H1 (cell line): ENCODE results near the gene GHRH. TPM values are rescaled to one million over a fixed set of nuclear protein-coding genes. Genes with fewer than 3 reads are reported as not detected.

Experiments used
- CTCF ChIA-PET: fragments of 300-600 bp; sonication (Branson Sonifier 250); formaldehyde crosslinking; loops from one replicate; lab custom pipeline; 2021; ENCODE audit not compliant: partially characterized antibody; lab: Charles Lee
- POLR2A ChIA-PET: fragments of 300-600 bp; sonication (Branson Sonifier 250); formaldehyde crosslinking; loops from one replicate; lab custom pipeline; 2021; ENCODE audit warnings: inconsistent platforms; ENCODE audit not compliant: partially characterized antibody; lab: Charles Lee
- DNase-seq, 2 experiments: peaks; one replicate each; pipeline versions ENCODE4 v3.0.0 to v3.0.0-alpha.2; 2010 to 2022; ENCODE audit warnings: low spot score in 2 of 2, low read depth in 1 of 2, mixed read lengths in 1 of 2
- FAIRE-seq: peaks from 2 replicates; lab custom pipeline; 2011; peaks lifted over from hg19 to GRCh38; lab: Jason Lieb, UNC
- H2AFZ ChIP-seq: 2 replicates; pipeline ENCODE4 v1.8.1; 2012; ENCODE audit warnings: low read length, inconsistent platforms
- H2AK5ac ChIP-seq: 2 replicates; pipeline ENCODE4 v1.6.1; 2013; ENCODE audit warnings: low read depth, low read length
- H2BK120ac ChIP-seq: replicated peaks from 2 replicates; pipeline ENCODE3; 2013; ENCODE audit warnings: low read depth, low read length, inconsistent platforms
- H2BK12ac ChIP-seq: 2 replicates; pipeline ENCODE4 v1.6.1; 2013; ENCODE audit warnings: low read depth, low read length
- H2BK15ac ChIP-seq: 2 replicates; pipeline ENCODE4 v1.6.1; 2013; ENCODE audit warnings: low read length
- H2BK20ac ChIP-seq: 2 replicates; pipeline ENCODE4 v1.6.1; 2013; ENCODE audit warnings: low read length
- H2BK5ac ChIP-seq: 2 replicates; pipeline ENCODE4 v1.6.1; 2013; ENCODE audit warnings: low read depth, low read length
- H3K14ac ChIP-seq: 2 replicates; pipeline ENCODE4 v1.6.1; 2013; ENCODE audit warnings: inconsistent platforms; ENCODE audit not compliant: insufficient read length
- H3K18ac ChIP-seq: 2 replicates; pipeline ENCODE4 v1.6.1; 2013; ENCODE audit warnings: low read length; ENCODE audit errors: extremely low read depth
- H3K23ac ChIP-seq: 2 replicates; pipeline ENCODE4 v1.6.1; 2013; ENCODE audit warnings: inconsistent platforms; ENCODE audit not compliant: insufficient read length
- H3K23me2 ChIP-seq: 2 replicates; pipeline ENCODE4 v1.6.1; 2013; ENCODE audit warnings: low read depth, low read length
- H3K27ac ChIP-seq: 2 replicates; pipeline ENCODE4 v1.6.1; 2011; ENCODE audit warnings: low read depth, low read length, inconsistent platforms
- H3K27me3 ChIP-seq, 4 experiments: replicated peaks in 1 of 4; 1 replicate in 1 of 4; 2 replicates in 3 of 4; pipeline versions ENCODE4 v1.6.1 to v1.8.1; 2011 to 2013; ENCODE audit warnings: low read length in 3 of 4, mild to moderate bottlenecking in 3 of 4, inconsistent platforms in 2 of 4, mixed read lengths in 2 of 4, moderate library complexity in 1 of 4; ENCODE audit not compliant: control insufficient read depth in 3 of 4, insufficient read depth in 3 of 4; ENCODE audit errors: extremely low read depth in 1 of 4
- H3K36me3 ChIP-seq, 4 experiments: 2 replicates each; pipeline versions ENCODE4 v1.6.1 to v1.8.1; 2011 to 2013; ENCODE audit warnings: mild to moderate bottlenecking in 4 of 4, low read length in 3 of 4, moderate library complexity in 2 of 4, control low read depth in 1 of 4, inconsistent platforms in 1 of 4; ENCODE audit not compliant: insufficient read depth in 4 of 4, control insufficient read depth in 2 of 4
- H3K4ac ChIP-seq: replicated peaks from 2 replicates; pipeline ENCODE3; 2013; ENCODE audit warnings: low read length, low read depth, mixed read lengths, inconsistent platforms; ENCODE audit not compliant: insufficient read length
- H3K4me1 ChIP-seq, 4 experiments: replicated peaks in 1 of 4; 1 replicate in 1 of 4; 2 replicates in 3 of 4; pipeline versions ENCODE4 v1.6.1 to v1.8.1; 2011 to 2013; ENCODE audit warnings: low read length in 3 of 4, inconsistent platforms in 2 of 4, mixed read lengths in 1 of 4; ENCODE audit not compliant: insufficient read depth in 4 of 4, control insufficient read depth in 3 of 4
- H3K4me2 ChIP-seq, 2 experiments: 2 replicates each; pipeline versions ENCODE4 v1.6.1 to v1.8.1; 2011 to 2013; ENCODE audit warnings: low read depth in 2 of 2, low read length in 2 of 2, control low read depth in 1 of 2, inconsistent platforms in 1 of 2, mild to moderate bottlenecking in 1 of 2; ENCODE audit not compliant: insufficient read depth in 1 of 2
- H3K4me3 ChIP-seq, 4 experiments: fragments of 200-600, 300-600 bp in 1 of 4; sonication (generic), shearing (Covaris generic), sonication (Bioruptor Twin) in 1 of 4; 2 replicates each; pipeline versions ENCODE4 v1.5.1 to v1.8.1; 2011 to 2016; ENCODE audit warnings: low read length in 4 of 4, low read depth in 3 of 4, control low read depth in 2 of 4, inconsistent platforms in 2 of 4, mild to moderate bottlenecking in 2 of 4, mixed read lengths in 1 of 4, moderate library complexity in 1 of 4; ENCODE audit not compliant: insufficient read depth in 2 of 4; ENCODE audit errors: extremely low read depth in 1 of 4
- H3K56ac ChIP-seq: replicated peaks from 2 replicates; pipeline ENCODE3; 2013; ENCODE audit warnings: low read depth, mild to moderate bottlenecking, mixed read lengths, low read length, inconsistent platforms; ENCODE audit not compliant: insufficient read length
- H3K79me1 ChIP-seq: 2 replicates; pipeline ENCODE4 v1.6.1; 2013; ENCODE audit warnings: low read depth, low read length, control low read depth
- H3K79me2 ChIP-seq, 2 experiments: 2 replicates each; pipeline versions ENCODE4 v1.6.1 to v1.8.1; 2012 to 2013; ENCODE audit warnings: low read length in 2 of 2, mild to moderate bottlenecking in 2 of 2, inconsistent platforms in 1 of 2; ENCODE audit not compliant: insufficient read depth in 2 of 2, control insufficient read depth in 1 of 2
- H3K9ac ChIP-seq, 4 experiments: replicated peaks in 1 of 4; 1 replicate in 1 of 4; 2 replicates in 3 of 4; pipeline versions ENCODE4 v1.6.1 to v1.8.1; 2011 to 2013; ENCODE audit warnings: low read depth in 3 of 4, low read length in 3 of 4, control low read depth in 2 of 4, mild to moderate bottlenecking in 2 of 4, moderate library complexity in 2 of 4, inconsistent platforms in 1 of 4; ENCODE audit errors: extremely low read depth in 1 of 4
- H3K9me3 ChIP-seq, 2 experiments: 2 replicates each; pipeline versions ENCODE4 v1.6.1 to v1.8.1; 2012 to 2013; ENCODE audit warnings: mild to moderate bottlenecking in 2 of 2, moderate library complexity in 2 of 2, control low read depth in 1 of 2, inconsistent platforms in 1 of 2, low read depth in 1 of 2, low read length in 1 of 2, mixed read lengths in 1 of 2; ENCODE audit not compliant: insufficient read depth in 2 of 2
- H4K20me1 ChIP-seq, 2 experiments: replicated peaks in 1 of 2; 2 replicates each; pipeline versions ENCODE3 to v1.8.1; 2011 to 2013; ENCODE audit warnings: inconsistent platforms in 2 of 2, low read length in 2 of 2, mild to moderate bottlenecking in 1 of 2; ENCODE audit not compliant: insufficient read depth in 2 of 2, control insufficient read depth in 1 of 2
- H4K5ac ChIP-seq: 2 replicates; pipeline ENCODE4 v1.6.1; 2013; ENCODE audit warnings: low read length, low read depth, mixed read lengths, inconsistent platforms; ENCODE audit not compliant: insufficient read length
- H4K8ac ChIP-seq: 2 replicates; pipeline ENCODE4 v1.8.0; 2013; ENCODE audit warnings: mild to moderate bottlenecking, moderate library complexity, low read length, inconsistent platforms; ENCODE audit not compliant: insufficient read depth; ENCODE audit errors: extremely low read depth
- H4K91ac ChIP-seq: replicated peaks from 2 replicates; pipeline ENCODE3; 2013; ENCODE audit warnings: low read length, mixed read lengths, inconsistent platforms; ENCODE audit not compliant: insufficient read length
- BCL11A ChIP-seq, 2 experiments: IDR thresholded peaks; one replicate each; pipeline ENCODE4 v1.6.1; 2011; ENCODE audit warnings: low read depth in 2 of 2, low read length in 2 of 2, mild to moderate bottlenecking in 2 of 2
- BRCA1 ChIP-seq: IDR thresholded peaks from 2 replicates; pipeline ENCODE4 v1.6.1; 2012; ENCODE audit warnings: low read depth, low read length, improper control_type of control experiment
- CBX5 ChIP-seq: fragments of 300-800, 300-1000 bp; sonication (generic); IDR thresholded peaks from 2 replicates; pipeline ENCODE4 v1.7.1; 2016; ENCODE audit warnings: antibody characterized with exemption, low read length, low read depth
- NRF1 ChIP-seq: IDR thresholded peaks from 2 replicates; pipeline ENCODE4 v1.6.1; 2011; ENCODE audit warnings: mild to moderate bottlenecking, low read depth, low read length, improper control_type of control experiment
- RNF2 ChIP-seq: fragments of 200-900, 300-1000 bp; sonication (generic); IDR thresholded peaks from 2 replicates; pipeline ENCODE4 v1.7.1; 2016; ENCODE audit warnings: borderline replicate concordance, low read depth, mild to moderate bottlenecking, antibody characterized with exemption, low read length; ENCODE audit not compliant: poor library complexity, severe bottlenecking; ENCODE audit errors: missing control alignments
- SIX5 ChIP-seq: IDR thresholded peaks from 2 replicates; pipeline ENCODE4 v1.6.1; 2011; ENCODE audit warnings: mild to moderate bottlenecking, low read depth, low read length
- SP4 ChIP-seq: IDR thresholded peaks from 2 replicates; pipeline ENCODE4 v1.6.1; 2012; ENCODE audit warnings: low read length, inconsistent platforms
- WGBS, 2 experiments: shearing (Covaris generic) in 1 of 2; methylation state at CpG; one replicate each; pipeline versions ENCODE4 v1.1.6 to v1.1.7; 2013 to 2015; ENCODE audit warnings: low lambda C conversion rate in 2 of 2, mixed read lengths in 2 of 2, inconsistent platforms in 1 of 2, low coverage in 1 of 2, missing lambda C conversion rate in 1 of 2; ENCODE audit not compliant: insufficient replicate concordance in 2 of 2, insufficient coverage in 1 of 2, insufficient read length in 1 of 2; ENCODE audit errors: extremely low coverage in 1 of 2, missing lambda C conversion rate in 1 of 2; 5-methylcytosine and 5-hydroxymethylcytosine counted together
- polyA plus RNA-seq, 7 experiments: library from polyadenylated mRNA; depleted of rRNA in 3 of 7; stranded (reverse) in 5 of 7; unstranded in 2 of 7; fragments of >200 nt in 5 of 7; fragments of 200-250 nt in 2 of 7; gene quantifications; 1 replicate in 5 of 7; 2 replicates in 1 of 7; 4 replicates in 1 of 7; pipeline versions ENCODE4 v1.2.1 to v1.2.3, GENCODE V29; 2011 to 2013; ENCODE audit warnings: missing spikeins in 2 of 7, mixed read lengths in 2 of 7
- total RNA-seq: library from RNA; stranded (reverse); fragmentation: NEBNext Ultra II Directional; extraction: Animal tissue kit (Norgen Biotek cat#: 25700); gene quantifications from 2 replicates; pipeline ENCODE4 v1.2.1, GENCODE V29; 2021
- TF ChIP-seq, protein P1 (sequence below), 3 experiments: IDR thresholded peaks; 1 replicate in 2 of 3; 2 replicates in 1 of 3; pipeline versions ENCODE4 v1.5.1 to v1.6.1; 2011; ENCODE audit warnings: low read length in 3 of 3, mild to moderate bottlenecking in 3 of 3, inconsistent platforms in 2 of 3, low read depth in 1 of 3, moderate library complexity in 1 of 3; ENCODE audit not compliant: insufficient read depth in 1 of 3; ENCODE audit errors: control extremely low read depth in 1 of 3
- TF ChIP-seq, protein P2 (sequence below): IDR thresholded peaks from 2 replicates; pipeline ENCODE4 v1.6.1; 2012; ENCODE audit warnings: inconsistent platforms

The GHRH gene
- total and polyA plus RNA-seq, 2 of the 8 experiments (the other 6 are each of a cell fraction or from before 2014, with no cell fraction given), result not detected

DNA sequence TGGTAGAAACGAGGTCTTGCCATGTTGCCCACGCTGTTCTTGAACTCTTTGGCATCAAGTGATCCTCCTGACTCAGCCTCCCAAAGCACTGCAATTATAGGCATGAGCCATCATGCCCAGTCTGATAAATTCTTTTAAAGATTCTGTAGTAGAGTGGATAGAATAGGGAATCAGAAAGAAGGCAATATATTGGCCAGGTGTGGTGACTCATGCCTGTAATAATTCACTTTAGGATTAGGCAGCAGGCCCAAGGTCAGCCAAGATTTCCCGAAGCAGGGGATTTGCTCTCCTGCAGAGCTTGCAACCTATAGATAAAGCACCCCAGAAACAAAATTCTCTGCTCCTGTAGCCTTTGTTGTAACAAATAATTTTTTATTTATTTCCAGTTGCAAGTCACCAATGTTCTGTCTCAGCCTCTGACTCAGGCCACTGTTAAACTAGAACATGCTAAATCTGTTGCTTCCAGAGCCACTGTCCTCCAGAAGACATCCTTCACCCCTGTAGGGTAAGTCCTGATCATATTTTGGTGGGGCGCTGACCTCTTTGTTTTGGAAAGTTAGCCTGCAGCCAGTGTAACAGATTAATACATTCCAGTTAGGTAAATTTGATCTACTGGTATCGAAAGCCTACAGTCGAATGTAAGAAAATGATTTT, 51.8 kb downstream of the GHRH start:
- FAIRE-seq (no peak), DNase-seq (no peak)
- peaks cover 30 to 94% (median 61%) of the 10 kb centered on the region in 4 experiments for H3K36me3 ChIP-seq
- TF ChIP-seq RNF2 (no peak), BRCA1 (no peak), CBX5 (no peak), SP4 (no peak), SIX5 (no peak), BCL11A (IDR thresholded peaks at IDR 0.05; ENCODE audit: low read depth in 2 of 2, low read length in 2 of 2) (no peak), NRF1 (no peak)
- TF ChIP-seq, protein P1, sequence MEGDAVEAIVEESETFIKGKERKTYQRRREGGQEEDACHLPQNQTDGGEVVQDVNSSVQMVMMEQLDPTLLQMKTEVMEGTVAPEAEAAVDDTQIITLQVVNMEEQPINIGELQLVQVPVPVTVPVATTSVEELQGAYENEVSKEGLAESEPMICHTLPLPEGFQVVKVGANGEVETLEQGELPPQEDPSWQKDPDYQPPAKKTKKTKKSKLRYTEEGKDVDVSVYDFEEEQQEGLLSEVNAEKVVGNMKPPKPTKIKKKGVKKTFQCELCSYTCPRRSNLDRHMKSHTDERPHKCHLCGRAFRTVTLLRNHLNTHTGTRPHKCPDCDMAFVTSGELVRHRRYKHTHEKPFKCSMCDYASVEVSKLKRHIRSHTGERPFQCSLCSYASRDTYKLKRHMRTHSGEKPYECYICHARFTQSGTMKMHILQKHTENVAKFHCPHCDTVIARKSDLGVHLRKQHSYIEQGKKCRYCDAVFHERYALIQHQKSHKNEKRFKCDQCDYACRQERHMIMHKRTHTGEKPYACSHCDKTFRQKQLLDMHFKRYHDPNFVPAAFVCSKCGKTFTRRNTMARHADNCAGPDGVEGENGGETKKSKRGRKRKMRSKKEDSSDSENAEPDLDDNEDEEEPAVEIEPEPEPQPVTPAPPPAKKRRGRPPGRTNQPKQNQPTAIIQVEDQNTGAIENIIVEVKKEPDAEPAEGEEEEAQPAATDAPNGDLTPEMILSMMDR (IDR thresholded peaks at IDR 0.05; ENCODE audit: control extremely low read depth in 1 of 3, insufficient read depth in 1 of 3, low read depth in 1 of 3, low read length in 3 of 3), result no peak
- TF ChIP-seq, protein P2, sequence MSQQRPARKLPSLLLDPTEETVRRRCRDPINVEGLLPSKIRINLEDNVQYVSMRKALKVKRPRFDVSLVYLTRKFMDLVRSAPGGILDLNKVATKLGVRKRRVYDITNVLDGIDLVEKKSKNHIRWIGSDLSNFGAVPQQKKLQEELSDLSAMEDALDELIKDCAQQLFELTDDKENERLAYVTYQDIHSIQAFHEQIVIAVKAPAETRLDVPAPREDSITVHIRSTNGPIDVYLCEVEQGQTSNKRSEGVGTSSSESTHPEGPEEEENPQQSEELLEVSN, result no peak

More for the DNA sequence above, 51.8 kb downstream of the GHRH start:
- H4K5ac ChIP-seq, result no peak overlapping the region
- no peak overlapping the region for H4K8ac ChIP-seq
- CTCF ChIA-PET, result interaction anchor here (0.7 to 2.6 kb wide), 3 partner anchors 14 to 821 kb away, joined by 3 to 13 read pairs (median 8); no protein-coding TSS in a partner anchor
- no peak overlapping the region for H2BK20ac ChIP-seq
- no peak overlapping the region for H2BK15ac ChIP-seq
- H3K79me1 ChIP-seq, result peaks cover 2% of the 10 kb centered on the region; the same call in 1 of the 2 replicates
- no peak overlapping the region for H3K27ac ChIP-seq
- H3K4me1 ChIP-seq, result no peaks in the 10 kb centered on the region
- no peak overlapping the region for H2AFZ ChIP-seq
- no peak overlapping the region for H2BK5ac ChIP-seq
- H2BK120ac ChIP-seq, result no peak overlapping the region
- H2AK5ac ChIP-seq, result no peak overlapping the region
- H4K20me1 ChIP-seq, result peaks cover 2 to 4% of the 10 kb centered on the region in 2 experiments
- no peak overlapping the region for H3K4me2 ChIP-seq
- H2BK12ac ChIP-seq, result no peak overlapping the region
- no peaks in the 10 kb centered on the region for H3K9me3 ChIP-seq
- no peak overlapping the region for H3K9ac ChIP-seq
- H4K91ac ChIP-seq, result no peak overlapping the region
- no peak overlapping the region for H3K18ac ChIP-seq
- H3K23ac ChIP-seq, result no peak overlapping the region
- H3K14ac ChIP-seq, result no peak overlapping the region
- no peak overlapping the region for H3K4ac ChIP-seq
- WGBS, 2 experiments, result 96% methylated on average over 6 of the region's 6 CpGs; no CpG with 5 or more reads in 1 of the 2 experiments
- H3K23me2 ChIP-seq, result no peaks in the 10 kb centered on the region
- H3K79me2 ChIP-seq, result no peaks in the 10 kb centered on the region
- POLR2A ChIA-PET, result interaction anchor here (0.7 kb wide), 1 partner anchor 36 kb away, joined by 5 read pairs; no protein-coding TSS in a partner anchor
- H3K27me3 ChIP-seq, result no peaks in the 10 kb centered on the region
- no peak overlapping the region for H3K4me3 ChIP-seq
- no peak overlapping the region for H3K56ac ChIP-seq
